HG03457 (cell line): Measurements from ENCODE around the gene PGBD5.
"Not testable (repeated sequence)": the region's sequence is repeated elsewhere in the genome, so short reads cannot be mapped to it uniquely, and the experiment has no call there.

Source experiments
- ATAC-seq: cut with Tn5 transposase; IDR thresholded peaks from one replicate; pipeline ENCODE4 v1.9.1; 2021; ENCODE audit warnings: moderate number of reproducible peaks; ENCODE audit not compliant: unreplicated experiment

The PGBD5 gene, protein sequence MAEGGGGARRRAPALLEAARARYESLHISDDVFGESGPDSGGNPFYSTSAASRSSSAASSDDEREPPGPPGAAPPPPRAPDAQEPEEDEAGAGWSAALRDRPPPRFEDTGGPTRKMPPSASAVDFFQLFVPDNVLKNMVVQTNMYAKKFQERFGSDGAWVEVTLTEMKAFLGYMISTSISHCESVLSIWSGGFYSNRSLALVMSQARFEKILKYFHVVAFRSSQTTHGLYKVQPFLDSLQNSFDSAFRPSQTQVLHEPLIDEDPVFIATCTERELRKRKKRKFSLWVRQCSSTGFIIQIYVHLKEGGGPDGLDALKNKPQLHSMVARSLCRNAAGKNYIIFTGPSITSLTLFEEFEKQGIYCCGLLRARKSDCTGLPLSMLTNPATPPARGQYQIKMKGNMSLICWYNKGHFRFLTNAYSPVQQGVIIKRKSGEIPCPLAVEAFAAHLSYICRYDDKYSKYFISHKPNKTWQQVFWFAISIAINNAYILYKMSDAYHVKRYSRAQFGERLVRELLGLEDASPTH

DNA sequence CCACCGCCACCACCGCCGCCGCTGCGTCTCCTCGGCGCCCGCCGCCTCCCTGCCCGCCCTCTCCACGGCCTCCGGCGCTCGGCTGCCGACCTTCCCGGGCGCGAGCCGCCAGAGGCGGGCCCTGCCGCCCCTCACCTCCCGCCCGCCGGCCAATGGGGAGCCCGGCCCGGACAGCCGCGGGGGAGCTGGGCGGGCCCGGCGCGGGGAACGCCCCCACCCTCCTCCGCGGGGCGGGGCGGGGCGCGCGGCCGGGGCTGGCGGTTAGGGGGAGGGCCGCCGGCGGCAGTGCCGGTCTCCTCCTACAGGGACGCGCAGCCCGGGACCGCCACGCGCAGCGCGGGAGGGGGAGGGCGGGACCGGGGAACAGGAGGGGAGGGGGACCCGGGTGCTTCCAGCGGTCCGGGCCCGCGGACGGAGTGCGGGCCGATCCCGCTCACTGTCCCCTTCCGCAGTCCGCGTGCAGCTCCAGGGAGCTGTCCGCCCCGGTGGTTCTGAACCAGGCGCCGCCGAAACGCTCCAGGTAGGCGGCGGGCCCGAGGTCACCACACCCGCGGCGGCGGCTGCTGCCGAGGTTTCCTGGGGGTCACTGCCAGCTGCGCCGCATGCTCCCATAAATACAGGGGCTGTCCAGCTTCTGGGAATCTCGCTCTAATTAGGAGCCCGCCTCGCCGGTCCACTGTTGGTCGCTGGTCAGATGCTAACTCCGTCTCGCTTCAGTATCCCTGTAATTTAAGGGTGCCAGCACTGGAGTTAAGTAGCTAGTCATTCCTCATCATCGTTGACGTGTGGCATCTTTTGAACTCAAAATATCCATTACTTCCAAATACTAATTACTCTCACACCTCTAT is at the start of gene PGBD5:
PGBD5 (minus strand) TSS at position 87 of the 848 bp plus-strand sequence. CDS start 404 bp downstream, outside the sequence.
- no peak for ATAC-seq

DNA sequence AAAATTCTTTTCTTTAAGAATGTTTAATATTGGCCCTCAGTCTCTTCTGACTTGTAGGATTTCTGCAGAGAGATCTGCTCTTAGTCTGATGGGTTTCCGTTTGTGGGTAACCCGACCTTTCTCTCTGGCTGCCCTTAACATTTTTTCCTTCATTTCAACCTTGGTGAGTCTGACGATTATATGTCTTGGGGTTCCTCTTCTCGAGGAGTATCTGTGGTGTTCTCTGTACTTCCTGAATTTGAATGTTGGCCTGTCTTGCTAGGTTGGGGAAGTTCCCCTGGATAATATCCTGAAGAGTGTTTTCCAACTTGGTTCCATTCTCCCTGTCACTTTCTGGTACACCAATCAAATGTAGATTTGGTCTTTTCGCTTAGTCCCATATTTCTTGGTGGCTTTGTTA is 48.8 kb upstream of the PGBD5 start:
- not testable (repeated sequence) for ATAC-seq

DNA sequence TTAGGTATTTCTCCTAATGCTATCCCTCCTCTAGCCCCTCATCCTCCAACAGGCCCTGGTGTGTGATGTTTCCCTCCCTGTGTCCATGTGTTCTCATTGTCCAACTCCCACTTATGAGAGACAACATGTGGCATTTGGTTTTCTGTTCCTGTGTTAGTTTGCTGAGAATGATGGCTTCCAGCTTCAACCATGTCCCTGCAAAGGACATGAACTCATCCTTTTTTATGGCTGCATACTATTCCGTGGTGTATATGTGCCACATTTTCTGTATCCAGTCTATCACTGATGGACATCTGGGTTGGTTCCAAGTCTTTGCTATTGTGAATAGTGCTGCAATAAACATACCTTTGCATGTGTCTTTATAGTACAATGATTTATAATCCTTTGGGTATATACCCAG is 44.6 kb upstream of the PGBD5 start:
- not testable (repeated sequence) for ATAC-seq

DNA sequence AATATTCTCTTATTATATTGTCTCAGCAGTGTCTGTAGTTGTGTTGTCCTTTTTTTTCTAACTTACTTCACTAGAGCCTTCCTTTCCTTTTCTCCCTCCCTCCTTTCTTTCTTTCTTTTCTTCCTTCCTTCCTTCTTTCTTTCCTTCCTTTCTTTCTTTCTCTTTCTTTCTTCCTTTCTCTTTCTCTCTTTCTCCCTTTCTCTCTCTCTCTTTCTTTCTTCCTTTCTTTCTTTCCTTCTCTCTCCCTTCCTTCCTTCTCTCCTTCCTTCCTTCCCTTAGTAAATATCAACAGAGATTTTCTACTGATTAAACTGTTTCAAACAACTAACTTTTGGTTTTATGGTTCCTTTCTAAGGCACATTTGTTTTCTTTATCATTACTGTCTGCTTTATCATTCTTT is 43.1 kb upstream of the PGBD5 start:
- ATAC-seq = no peak

DNA sequence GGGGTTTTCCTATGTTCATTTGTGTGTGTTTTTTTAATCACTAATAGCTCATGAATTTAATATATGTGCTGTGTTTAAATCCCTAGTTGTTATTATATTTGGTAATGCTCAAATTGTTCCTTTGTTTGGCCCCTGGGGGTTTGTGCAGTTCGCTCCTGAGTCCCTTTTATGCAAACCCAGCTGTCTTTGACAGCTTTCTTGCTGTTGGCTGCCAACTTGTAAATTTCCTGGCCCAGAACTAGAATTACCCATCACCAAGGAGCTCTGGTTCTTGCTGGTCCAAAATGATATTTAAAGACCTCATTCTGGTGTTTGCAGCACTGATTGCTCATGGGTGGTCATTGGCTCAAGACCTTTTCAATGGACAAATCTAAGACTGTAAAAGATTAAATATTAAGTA is 39.6 kb upstream of the PGBD5 start:
- no peak for ATAC-seq

DNA sequence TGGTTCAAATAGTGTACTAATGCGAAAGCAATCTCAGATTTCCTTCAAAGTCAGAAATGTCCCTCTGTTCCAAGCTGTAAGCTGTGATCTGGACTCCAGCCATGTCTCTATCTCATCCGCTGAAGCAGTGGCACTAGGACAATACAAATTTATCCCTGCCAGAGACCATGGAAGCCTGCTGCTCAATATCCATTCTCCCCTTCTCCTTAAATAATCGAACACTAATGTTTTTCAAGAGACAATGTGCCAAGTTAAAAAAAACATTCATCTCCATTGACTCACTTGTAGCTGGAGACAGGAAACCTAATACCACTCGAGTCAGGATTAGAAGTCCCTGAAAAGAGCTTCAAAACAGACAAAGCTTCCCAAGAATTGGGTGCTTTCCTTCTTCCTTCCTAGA is 38.5 kb upstream of the PGBD5 start:
- ATAC-seq = no peak

DNA sequence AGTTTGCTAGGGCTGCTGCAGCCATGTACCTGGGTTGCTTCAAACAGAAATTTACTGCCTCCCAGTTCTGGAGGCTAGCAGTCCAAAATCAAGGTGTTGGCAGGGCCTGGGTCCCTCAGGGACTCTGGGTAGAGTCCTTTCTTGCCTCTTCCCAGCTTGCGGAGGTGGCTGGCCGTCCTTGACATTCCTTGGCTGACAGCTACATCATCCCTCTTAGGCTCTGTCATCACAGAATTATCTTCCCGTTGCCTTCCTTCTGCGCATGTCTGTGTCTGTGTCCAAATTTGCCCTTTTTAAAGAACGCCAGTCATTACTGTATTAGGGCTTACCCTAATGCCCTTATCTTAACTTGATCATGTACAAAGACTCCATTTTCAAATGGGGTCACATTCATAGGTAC is 37.6 kb upstream of the PGBD5 start:
- ATAC-seq = no peak

DNA sequence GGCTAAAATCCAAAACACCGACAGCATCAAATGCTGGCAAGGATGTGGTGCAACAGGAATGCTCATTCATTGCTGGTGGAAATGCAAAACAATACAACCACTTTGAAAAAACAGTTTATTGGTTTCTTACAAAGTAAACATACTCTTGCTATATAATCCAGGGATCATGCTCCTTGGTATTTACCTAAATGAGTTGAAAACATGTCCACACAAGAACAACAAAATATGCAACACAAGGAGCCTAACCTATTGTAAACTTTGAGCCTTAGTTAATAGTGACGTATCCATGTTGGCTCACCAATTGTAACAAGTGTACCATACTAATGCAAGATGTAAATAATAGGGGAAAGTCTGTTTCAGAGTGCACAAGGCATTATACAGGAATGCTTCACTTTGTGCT is 37.2 kb upstream of the PGBD5 start:
- ATAC-seq = no peak

DNA sequence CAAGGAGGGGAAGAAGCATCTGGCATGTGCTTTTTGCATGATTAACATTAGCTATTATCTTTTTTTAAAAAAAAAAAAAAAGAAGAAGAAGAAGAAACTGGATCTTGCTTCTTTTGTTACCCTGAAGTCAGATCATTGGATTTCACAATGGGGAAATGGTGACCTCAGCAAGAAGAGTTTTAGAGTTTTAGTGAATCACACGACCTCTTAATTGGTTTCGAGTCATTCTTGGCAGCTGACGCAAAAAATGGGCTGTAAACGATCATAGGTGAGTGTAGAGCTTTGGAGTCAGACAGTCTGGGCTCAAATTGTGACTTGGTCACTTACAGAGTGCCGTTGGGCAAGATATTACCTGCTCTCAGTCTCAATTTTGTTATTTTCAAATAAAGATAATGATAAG is 33.3 kb upstream of the PGBD5 start:
- no peak for ATAC-seq

DNA sequence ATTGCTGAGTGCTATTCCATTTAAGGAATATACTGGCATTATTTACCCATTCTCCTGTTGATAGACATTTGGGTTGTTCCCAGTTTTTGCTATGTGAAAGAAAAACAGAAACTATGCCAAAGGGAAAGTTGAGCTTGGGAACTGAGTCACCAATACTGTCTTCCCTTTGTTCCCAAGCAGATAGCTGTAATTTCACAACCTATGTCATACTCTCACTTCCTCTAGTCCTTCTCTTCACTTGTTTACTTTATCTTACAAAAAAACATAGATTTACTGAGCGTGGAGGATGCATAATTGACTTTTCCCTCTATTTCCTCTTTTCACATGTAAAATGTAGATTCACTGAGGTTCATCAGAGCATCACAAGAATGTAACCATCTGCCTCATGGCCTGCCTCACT is 32.4 kb upstream of the PGBD5 start:
- ATAC-seq = no peak

DNA sequence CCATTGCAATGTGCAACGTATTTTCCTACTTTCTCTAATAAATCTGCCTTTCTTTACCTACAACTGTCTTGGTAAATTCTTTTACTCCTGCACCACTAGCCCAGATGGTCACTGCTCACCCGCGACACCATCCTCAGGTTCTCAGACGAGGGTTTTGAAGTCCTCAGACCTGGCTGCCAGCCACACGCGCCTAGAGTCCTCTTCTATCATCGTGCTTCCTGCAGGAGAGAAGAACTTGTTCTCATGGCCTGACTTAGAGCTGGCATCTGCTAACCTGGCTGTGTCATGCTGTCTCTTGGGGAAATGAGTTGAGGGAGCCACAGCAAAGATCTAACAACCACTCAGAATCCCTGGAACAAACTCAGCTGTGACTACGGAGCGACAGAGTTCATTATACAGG is 30.3 kb upstream of the PGBD5 start:
- no peak for ATAC-seq

DNA sequence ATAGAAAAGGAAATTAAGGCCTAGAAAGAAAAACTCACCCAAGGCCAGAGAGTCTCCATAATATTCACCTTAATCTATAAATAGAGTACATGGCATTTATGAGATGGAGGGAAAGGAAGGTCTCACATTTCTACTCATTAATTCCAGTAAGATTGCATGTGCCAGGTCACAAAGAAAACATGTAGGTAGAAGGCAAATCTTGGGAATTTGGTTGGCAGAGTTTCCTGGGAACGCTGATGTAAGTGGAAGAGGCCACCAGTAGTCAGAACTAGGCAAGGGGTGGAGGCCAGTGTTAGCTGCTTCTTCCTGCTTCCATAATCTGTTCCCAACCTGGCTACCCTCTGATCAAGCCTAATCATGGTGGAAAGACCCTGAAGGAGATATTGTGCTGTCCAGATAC is 29.2 kb upstream of the PGBD5 start:
- no peak for ATAC-seq

DNA sequence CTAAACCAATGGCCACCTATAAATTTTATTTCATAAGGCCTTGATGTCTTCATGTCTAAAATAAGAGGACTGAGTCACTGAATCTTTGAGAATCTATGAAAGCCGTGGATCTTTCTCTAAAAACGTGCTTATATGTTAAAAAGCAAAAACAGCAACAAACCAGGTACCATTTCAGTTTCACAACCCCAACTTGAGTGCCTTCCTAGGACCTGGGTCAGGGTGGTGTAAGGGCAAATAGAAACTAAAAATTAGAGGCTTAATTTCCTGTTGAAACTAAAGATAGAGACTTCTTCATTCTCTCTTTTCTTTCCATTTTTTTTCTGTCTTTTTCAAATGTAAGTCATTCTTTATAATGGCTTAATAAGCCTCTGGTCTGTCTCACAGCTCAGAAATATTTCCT is 27.2 kb upstream of the PGBD5 start:
- ATAC-seq = no peak

DNA sequence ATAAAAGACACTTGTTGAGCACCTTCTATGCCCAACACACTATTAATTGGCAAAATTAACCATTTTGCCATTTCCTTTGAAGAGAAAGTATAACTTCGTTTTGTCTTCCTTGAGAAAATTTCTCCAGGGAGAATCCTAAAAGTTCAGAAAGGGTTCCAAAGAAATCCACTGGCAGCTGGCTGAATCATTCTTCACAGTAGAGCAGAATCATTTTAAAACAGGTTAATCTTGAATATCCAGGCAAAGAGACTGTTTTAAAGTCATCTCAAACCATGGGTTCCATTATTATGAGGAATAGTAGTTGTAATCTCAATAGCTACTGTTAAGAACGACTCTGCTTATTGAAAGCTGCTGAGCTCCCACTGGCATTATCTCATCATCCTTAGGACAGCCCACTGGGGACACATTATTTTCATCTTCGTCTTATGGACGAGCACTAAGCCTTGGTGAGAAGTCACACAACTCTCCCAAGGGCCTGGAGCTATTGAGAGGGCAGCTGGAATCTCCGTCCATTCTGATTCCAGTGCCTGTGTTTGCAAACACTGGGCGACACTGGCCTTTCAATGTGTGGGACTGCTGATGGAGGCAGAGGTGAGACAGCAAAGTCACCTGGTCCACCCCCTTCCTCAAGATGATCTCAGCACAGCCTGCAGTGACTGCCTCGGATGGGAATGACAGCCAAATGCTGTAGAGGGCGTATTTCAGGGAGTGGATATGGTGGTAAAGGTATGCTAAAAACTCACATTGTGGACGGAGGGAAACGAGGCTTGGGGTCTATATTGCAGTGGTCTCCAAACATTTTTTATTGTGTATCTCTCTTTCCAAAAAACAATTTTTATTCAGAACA is 15.3 kb upstream of the PGBD5 start:
- ATAC-seq = no peak

DNA sequence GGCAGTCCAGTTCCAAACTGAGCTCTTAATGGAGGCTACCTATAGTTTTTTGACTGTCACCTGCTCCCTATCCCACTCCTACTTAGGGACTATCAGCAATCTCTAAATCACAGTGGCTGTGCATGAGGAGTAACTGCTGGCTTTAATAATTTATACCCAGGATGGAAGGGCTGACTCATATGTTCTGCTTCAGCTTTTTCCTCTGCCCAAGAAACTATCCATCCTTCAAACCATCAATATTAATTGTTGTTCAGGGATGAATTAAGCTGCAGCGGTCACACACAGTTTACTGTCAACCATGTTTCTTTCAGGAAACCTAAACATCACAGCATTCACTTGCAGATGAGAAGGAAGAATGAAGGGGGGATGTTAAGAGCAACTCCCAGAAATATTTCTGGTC is 9.0 kb upstream of the PGBD5 start:
- ATAC-seq = no peak

DNA sequence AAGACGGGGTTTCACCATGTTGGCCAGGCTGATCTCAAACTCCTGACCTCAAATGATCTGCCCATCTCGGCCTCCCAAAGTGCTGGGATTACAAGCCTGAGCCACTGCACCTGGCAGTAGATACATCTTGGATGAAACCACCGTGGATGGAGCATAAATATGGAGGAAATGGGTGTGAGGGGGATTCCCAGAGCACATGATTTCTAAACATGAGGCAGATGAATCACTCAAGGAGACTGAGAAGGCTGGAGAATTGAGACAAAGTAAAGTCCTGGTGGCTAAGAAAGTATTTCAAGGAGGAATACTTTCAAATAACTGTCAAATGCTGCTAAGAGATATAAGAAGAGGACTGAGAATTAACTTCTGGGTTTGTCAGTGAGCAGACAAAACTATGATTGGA is 5.4 kb upstream of the PGBD5 start:
- ATAC-seq = no peak

DNA sequence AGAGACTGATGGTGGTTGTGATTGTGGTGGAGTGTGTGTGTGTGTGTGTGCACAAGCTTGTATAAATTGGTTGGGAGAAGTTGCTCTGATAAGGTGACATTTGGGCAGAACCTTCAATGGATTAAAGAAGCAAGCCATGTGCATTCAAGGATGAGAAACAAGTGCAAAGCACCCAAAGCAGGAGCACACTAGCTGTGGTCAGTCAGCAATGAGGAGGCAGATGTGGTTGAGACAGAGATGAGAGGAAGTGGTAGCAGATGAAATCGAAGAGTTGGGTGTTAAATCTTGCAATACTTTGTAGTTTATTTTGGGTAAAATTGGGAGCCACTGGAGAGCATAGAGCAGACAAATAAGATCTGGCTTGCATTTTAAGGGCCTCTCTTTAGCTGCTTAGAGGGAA is 4.4 kb upstream of the PGBD5 start:
- no peak for ATAC-seq

DNA sequence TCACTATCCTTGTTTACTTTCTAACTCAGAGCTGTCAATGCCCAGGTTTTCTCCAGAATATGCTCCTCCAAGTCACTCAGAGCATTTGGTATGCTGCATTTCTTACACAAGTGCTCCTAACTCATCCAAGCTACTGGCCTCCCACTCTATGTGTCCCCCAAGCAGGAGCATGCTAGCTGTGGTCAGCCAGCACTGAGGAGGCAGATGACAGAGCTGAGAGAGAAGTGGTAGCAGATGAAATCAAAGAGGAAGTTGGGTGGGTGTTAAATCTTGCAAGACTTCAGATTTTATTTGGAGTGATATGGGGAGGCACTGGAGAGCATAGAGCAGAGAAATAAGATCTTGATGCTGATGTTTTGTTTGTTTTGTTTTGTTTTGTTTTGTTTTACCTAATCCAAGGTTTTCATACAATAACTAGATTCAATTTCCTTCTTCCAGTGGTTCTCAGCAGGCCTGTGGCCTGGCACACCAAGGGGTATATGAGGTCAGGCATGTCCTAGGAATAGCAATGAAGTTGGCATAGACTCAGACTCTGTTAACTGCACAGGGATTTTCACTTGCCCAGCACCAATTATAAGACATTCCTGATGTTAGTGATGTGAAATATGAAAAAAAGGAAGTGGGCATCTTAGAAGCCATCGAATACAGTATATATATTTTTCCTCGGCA is 3.1 kb upstream of the PGBD5 start:
- no peak for ATAC-seq

DNA sequence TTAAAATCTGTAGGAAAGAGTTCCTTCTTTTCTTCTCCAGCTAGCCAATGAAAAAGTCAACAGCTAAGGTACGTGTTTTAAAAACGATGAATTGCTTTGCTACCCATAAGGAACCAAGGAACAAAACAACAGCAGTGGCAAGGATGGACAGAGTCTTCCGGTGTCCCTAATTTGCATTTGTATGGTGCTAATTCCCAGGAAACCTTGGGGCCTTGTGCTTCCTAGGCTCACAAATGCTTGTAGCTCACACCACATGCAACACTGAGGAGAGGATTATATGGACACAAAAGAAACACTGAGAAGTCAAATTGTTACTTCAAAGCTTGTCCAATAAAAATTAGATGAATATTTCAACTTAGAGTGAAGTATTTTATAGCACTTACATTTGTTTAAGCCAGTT is 1.8 kb upstream of the PGBD5 start:
- no peak for ATAC-seq

DNA sequence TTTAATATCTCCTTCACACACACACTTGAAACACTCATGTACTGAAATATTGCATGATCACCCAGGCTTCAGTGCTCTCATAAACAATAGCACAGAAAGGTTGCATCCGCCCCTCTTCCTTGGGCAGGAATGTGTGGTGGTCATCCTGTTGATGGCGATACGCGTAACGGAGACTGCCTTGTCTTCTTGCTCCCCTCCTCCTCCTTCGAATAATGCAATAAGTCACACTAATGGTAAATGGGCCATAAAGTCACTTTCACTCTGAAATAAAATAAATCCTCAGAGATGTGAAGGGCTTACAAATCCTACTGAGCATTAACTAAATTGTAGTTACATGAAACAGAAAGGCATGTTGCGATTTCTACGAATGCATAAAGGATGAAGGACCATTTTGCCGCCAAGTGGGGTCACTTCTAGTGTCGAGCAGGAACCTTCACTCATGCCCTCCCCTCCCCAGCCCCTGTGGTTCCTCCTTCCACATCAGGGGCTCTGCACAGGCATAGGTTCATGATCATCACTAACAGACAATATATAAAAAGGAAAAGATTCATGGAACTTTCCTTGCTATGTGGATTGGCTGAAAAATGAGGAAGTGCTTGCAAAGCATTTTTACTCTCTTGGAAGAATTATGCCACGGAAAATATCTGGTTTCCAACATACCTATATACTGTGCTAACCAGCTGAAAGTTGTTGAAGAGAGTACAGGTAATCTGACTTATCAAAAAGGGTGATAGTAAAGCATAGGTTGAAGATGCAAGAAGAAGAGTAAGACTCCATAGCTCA is 1.2 kb upstream of the PGBD5 start:
- ATAC-seq = no peak
